GM21390 (cell line): ENCODE measurements around the gene RAB3B.

Source experiments
- ATAC-seq: cut with Tn5 transposase; IDR thresholded peaks from one replicate; pipeline ENCODE4 v1.9.1; 2021; ENCODE audit not compliant: unreplicated experiment

RAB3B gene

DNA sequence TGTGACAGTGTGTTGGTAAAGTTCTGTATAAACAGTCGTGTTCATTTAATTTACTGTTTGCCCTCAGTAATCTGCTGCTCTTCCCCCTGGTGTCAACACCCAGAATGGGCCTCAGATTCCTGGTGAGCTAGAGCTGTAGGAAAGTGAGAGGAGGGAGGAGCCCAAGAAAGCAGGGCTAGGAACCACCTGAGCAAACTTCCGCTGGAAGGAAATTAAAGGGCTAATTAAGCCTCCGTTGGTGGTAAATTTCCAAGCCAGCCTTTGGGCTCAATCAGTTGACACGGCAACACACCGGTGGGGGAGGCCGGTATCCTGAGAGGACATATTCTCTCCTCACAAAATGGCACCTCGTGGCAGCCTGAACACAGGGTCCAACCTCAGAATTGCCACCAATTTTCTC, 32.9 kb downstream of the RAB3B start:
- no peak for ATAC-seq

DNA sequence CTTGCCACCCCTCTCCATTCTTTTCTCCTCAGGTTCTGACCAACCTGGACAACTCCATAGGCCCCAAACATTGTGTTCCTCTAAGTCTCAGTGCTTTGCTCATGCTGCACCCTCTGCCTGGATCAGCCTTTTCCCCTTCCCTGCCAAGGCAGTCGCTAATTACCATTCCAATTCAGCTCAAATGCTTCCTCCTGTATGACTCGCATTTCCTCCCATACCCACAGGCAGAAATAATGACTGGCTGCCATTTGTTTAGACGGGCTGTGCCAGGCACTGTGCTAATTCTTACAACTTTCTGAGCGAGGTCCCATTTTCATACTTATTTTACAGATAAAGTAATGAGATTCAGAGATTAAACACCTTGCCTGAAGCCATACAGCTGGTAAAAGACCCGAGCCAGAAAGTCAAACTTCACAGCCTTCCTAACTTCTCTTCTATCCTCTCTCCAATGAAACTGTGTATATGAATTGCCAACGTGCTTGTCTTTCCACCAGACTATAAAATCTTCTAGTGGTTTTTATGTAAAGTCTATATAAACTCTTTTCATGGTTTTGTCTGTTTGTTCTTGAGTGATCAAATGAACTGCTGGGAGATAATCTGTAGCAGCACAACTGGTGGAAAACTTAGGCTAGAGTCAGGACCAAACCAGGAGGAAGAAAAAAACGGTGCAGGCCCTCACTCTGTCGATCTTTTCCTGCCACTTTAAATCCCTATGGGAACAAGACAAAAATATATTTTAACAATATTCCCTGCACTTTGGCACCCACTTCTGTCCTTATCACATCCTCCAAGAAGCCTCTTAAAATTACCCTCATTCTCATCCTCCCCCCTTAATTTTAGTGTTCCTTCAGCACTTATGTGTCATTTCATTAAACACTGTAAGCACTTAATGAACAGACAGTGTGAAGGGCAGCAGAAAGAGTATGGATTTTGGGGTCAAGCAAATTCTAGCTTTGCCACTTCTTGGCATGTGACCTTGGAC, 33.7 kb downstream of the RAB3B start:
- no peak for ATAC-seq

DNA sequence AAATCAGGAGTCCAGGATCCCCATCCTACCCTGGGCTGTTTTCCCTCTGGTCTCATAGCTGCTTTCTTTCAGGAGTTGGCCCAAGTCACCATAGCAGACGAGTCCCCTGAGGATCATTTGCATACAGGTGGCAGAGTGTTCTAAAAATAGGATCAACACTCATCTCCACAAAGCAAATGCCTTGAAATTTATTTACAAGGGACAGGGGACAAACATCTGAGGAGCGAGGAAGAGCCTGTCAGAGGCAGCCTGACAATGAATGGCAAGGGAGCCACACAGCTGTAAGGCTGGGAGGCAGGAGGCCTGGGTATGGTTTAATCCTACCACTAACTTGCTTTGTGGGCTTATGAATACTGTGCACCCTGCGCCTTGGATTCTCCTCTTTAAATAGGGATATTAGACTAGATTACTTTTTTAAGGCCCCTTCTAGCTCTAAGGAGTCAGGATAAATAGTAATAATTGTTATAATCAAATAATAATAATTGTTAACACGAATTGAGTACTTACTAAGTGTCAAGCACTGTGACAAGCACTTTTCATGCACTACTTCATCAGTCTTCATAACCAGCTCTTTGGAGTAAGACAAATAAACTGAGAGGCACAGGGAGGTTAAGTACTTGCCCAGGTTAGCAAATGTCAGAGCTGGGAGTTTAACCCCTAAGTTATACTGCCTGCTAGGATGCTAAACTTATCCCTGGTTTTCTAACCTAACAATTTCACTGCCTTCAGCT, 34.5 kb downstream of the RAB3B start:
- ATAC-seq, result no peak

DNA sequence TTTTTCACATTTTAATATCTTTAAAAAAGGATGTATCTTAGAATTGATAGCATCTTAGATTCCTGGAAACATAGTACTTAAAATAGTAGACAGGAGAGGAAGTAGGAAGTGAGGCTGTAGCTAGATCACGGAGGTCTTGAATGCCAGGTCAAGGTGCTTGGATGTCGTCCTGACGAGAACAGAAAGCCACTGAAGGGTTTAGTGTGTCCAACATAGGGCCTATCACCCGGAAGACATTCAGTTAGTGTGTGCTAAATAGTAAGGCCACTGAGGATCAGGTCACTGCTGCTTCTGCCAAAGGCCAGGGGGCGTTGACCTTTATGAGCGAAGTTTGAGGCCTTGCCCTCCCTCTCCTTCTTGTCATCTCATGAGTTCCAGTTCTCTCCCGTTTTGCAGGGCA, 35.7 kb downstream of the RAB3B start:
- ATAC-seq, result no peak

DNA sequence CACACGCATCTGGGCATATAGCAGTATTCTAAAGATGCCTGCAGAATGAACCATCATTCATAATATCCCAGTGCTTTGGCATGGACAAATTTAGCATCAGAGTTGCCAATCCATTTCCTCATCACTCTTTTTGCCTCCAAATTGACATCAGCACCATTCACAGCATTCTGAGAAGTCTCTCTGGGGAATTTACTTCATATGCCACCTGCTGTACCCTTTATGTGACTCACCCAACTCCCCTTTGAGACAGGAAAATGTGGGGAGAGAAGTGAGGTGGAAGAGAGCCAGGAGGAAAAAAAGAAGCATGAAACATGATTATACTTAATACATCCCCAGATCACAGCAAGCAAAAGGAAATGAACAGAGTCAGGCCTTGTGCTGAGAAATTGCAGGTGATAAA, 37.4 kb downstream of the RAB3B start:
- ATAC-seq, result no peak

GRCh38 chr1:51952638-51953037, 37.9 kb downstream of the RAB3B start:
- ATAC-seq, result no peak

DNA sequence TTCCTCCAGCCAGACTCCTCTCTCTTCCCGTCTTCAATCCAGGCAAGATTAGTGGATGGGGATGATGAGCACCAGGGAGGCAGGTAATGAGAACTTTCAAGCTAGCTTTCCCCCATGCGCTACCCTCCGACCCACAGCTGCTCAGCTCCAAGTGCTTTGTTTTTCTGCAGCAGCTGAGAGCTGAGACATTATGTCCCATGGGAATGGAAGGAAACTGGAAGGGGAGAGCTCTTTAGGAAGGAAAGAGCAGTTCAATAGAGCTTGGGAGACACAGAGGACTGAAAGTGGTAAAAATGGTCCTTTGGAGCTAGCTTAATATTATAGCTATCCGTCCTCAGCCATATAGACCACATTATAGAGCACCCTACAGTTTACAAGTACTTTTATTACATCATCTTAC, 39.8 kb downstream of the RAB3B start:
- ATAC-seq, result no peak

- ATAC-seq, result no peak
Observed at GRCh38 chr1:51949014-51949702, 41.3 kb downstream of the RAB3B start.

DNA sequence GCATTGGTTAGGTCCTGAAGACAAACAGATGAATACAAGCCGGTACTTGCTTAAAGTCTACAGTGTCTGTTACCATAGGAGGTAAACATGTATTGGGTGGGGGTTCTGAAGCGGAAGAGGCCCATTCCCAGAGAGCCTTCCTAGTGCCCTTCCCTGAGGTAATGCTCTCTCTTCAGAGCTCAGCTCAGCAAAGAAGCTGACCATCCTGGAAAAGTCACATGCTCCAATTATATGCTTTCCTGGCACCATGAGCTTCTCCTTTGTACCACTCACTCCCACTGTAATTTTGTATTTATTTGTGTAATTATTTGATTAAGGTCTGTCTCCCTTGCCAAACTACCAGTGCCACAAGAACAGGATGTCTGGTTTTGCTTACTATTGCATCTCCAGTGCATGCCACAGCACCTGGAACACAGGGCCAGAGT, 42.0 kb downstream of the RAB3B start:
- ATAC-seq, result no peak

GRCh38 chr1:51946300-51946699, 44.2 kb downstream of the RAB3B start:
- ATAC-seq, result no peak

GRCh38 chr1:51945591-51945990, 44.9 kb downstream of the RAB3B start:
- ATAC-seq, result no peak

DNA sequence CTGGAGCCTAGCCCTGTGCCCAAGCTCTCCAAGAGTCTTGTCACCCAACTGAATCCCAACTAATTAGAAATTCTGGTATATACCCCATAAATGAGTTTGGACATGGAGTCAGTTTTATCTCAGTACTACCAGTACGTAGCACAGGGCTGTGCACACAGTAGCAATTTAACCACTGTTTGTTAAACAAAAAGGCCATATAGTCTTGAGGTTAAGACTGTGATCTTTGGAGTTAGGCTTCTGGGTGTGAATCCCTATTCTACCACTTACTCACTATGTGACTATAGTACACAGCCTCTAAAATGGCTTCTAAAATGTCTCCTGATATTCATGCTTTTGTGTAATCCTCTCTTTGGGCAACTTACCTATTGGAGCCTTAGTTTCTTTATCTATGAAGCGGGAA, 48.2 kb downstream of the RAB3B start:
- ATAC-seq, result no peak

DNA sequence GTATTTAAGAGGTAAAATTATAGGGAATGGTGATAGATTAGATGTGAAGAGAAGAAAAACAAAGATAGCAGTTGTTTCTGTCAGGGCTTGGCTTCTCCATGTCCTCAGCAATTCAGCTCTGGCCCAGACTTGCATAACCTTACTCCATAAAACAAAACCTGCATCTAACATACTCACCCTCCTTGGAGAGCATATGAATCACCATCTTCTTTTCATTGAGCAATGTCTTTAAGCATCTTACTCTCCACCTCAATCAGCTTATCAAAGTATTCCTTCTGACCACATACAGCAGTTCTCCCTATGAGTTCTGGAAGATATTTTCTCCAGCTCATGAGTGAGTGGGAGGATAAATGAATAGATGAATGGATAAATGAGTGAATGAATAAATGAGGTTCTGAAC, 49.0 kb downstream of the RAB3B start:
- ATAC-seq, result no peak

- no peak for ATAC-seq
Observed at GRCh38 chr1:51937112-51937511, 53.4 kb downstream of the RAB3B start.

- ATAC-seq, result no peak
Observed at GRCh38 chr1:51936531-51936930, 54.0 kb downstream of the RAB3B start.

GRCh38 chr1:51933344-51933743, 57.2 kb downstream of the RAB3B start:
- ATAC-seq, result no peak

DNA sequence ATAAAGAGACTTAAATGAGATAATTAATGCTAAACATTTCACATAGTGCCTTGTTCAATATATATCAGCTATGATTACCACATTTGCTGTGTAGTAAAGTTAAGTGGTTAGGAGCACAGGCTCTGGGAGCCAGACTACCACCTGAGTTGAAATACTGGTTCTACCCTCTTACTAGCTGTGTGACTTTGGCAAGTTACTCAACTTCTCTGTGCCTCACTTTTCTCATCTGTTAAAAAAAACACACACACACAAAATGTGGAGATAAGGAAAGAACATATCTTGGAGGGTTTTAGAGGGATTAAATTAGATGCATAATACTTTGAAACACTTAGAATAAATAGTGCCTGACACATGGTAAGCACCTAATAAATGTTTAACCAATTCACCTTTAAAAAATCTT, 60.2 kb downstream of the RAB3B start:
- no peak for ATAC-seq

- no peak for ATAC-seq
Observed at GRCh38 chr1:51928896-51929295, 61.6 kb downstream of the RAB3B start.

- no peak for ATAC-seq
Observed at GRCh38 chr1:51927029-51927428, 63.5 kb downstream of the RAB3B start.

DNA sequence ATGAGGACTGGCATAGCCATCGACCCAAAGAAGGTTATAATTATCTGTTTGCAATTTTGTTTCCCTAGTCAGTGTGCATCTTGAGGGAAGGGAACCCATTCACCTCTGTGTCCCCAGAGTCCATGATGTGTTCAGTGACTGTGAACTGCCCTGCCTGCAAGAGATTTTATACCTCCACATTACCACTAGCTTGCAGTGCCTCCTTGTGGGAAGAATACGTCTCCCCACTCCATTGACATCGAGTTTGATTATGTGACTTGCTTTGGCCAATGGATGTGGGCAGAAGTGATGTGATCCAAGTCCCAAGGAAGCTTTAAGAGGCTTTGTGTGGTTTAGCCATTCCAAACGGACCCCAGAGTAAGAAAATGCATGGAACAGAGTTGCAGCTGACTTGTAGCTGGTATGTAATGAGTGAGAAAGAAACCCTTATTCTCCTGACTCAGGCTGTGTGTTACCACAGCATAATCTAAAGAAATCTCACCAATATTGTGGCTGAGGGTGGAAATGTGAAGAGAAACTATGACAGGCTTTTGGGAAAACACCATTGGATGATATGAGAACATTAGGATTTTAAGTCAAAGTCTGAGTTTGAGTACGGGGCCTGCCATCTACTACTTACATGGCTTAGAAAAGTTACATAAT, 64.2 kb downstream of the RAB3B start:
- ATAC-seq, result no peak

DNA sequence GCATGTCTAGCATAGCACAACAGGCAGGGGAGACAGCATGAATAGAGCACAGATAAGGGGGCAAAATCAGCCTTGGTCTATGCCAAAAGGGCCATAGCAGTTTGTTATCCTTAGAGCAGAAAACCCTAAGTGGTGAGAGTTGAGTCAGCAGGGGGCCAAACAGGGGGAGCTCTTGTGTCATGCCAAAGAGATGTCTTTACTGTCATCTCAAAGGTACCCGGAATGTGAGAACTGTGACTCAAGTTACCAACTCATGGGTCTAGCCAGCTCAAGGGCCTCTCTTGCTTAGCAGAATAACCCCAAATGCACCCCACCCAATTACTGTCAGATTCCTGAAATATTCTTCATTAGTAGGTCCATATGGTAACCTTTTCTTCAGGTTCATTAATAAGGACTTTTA, 66.0 kb downstream of the RAB3B start:
- no peak for ATAC-seq
